HCT116 (cell line): Measurements from ENCODE around the gene LRRC3C. TPM values are rescaled to one million over a fixed set of nuclear protein-coding genes. Genes with fewer than 3 reads are reported as not detected.
"Not testable (repeated sequence)": the region's sequence is repeated elsewhere in the genome, so short reads cannot be mapped to it uniquely, and the experiment has no call there.

ENCODE experiments used
- ATAC-seq: fragments of 200-7000 bp; cut with Tn5 transposase; 2 replicates; pipeline ENCODE4 v1.9.1; 2020; ENCODE audit warnings: mild to moderate bottlenecking, moderate library complexity
- BruUV-seq: library from RNA; stranded (reverse); fragments of 400-500 nt; replicated peaks from 2 replicates; lab custom pipeline; 2021; lab: Mats Ljungman, UMichigan
- CTCF ChIA-PET: fragments of 300-600 bp; sonication (Branson Sonifier 250); formaldehyde crosslinking; loops from one replicate; lab custom pipeline; 2021; ENCODE audit warnings: antibody characterized with exemption; lab: Charles Lee
- POLR2A ChIA-PET: fragments of 300-600, 350-600 bp; sonication (Branson Sonifier 250); formaldehyde crosslinking; loops from one replicate; lab custom pipeline; 2021; ENCODE audit warnings: antibody characterized with exemption; lab: Charles Lee
- RAD21 ChIA-PET, 2 experiments: fragments of 300-600 bp; sonication (Branson Sonifier 250); formaldehyde crosslinking; loops; one replicate each; lab custom pipeline; 2023; ENCODE audit warnings: low total read pairs in 2 of 2; ENCODE audit not compliant: uncharacterized antibody in 2 of 2, unreplicated experiment in 2 of 2, low non-redundant PET in 1 of 2; lab: Charles Lee
- DNase-seq: peaks from one replicate; pipeline ENCODE4 v3.0.0-alpha.2; 2010; ENCODE audit warnings: low read depth, low spot score
- H2AFZ ChIP-seq: fragments of 200-600 bp; shearing (Covaris generic), sonication (generic); 2 replicates; pipeline ENCODE4 v1.6.1; 2017; ENCODE audit warnings: low read depth, mixed run types, mixed read lengths, antibody characterized with exemption, low read length; ENCODE audit not compliant: poor library complexity, severe bottlenecking
- H3K27ac ChIP-seq: 2 replicates; pipeline ENCODE4 v1.5.1; 2012; ENCODE audit warnings: low read depth, low read length
- H3K27me3 ChIP-seq: fragments of 200-600 bp; sonication (generic); 2 replicates; pipeline ENCODE4 v1.6.1; 2016; ENCODE audit warnings: mixed run types, low read length, mixed read lengths; ENCODE audit not compliant: insufficient read depth
- H3K36me3 ChIP-seq, 2 experiments: fragments of 200-500 bp in 1 of 2; fragments of 200-600 bp in 1 of 2; sonication (Bioruptor generic) in 1 of 2; sonication (generic) in 1 of 2; 2 replicates each; pipeline versions ENCODE4 v1.5.1 to v1.6.1; 2014 to 2016; ENCODE audit warnings: low read length in 2 of 2, inconsistent platforms in 1 of 2, mixed read lengths in 1 of 2, mixed run types in 1 of 2; ENCODE audit not compliant: insufficient read depth in 2 of 2, control insufficient read depth in 1 of 2
- H3K4me1 ChIP-seq, 2 experiments: fragments of 200-600 bp in 1 of 2; sonication (generic) in 1 of 2; 2 replicates each; pipeline versions ENCODE4 v1.5.1 to v1.6.1; 2012 to 2017; ENCODE audit warnings: low read length in 2 of 2, inconsistent platforms in 1 of 2, mild to moderate bottlenecking in 1 of 2, mixed read lengths in 1 of 2, mixed run types in 1 of 2, moderate library complexity in 1 of 2; ENCODE audit not compliant: insufficient read depth in 2 of 2, control insufficient read depth in 1 of 2
- H3K4me2 ChIP-seq: fragments of 200-600 bp; sonication (generic); 2 replicates; pipeline ENCODE4 v1.6.1; 2017; ENCODE audit warnings: mixed run types, low read length, mixed read lengths
- H3K4me3 ChIP-seq, 2 experiments: fragments of 200-600 bp in 1 of 2; sonication (generic) in 1 of 2; replicated peaks in 1 of 2; 2 replicates each; pipeline ENCODE4 v1.5.1; 2011 to 2016; ENCODE audit warnings: low read length in 2 of 2, control low read depth in 1 of 2, low read depth in 1 of 2, mild to moderate bottlenecking in 1 of 2, mixed read lengths in 1 of 2, mixed run types in 1 of 2
- H3K79me2 ChIP-seq: fragments of 200-600 bp; sonication (generic); 2 replicates; pipeline ENCODE4 v1.6.1; 2017; ENCODE audit warnings: mild to moderate bottlenecking, mixed run types, low read length, moderate library complexity, mixed read lengths; ENCODE audit not compliant: insufficient read depth
- H3K9ac ChIP-seq: fragments of 200-600 bp; sonication (generic); 2 replicates; pipeline ENCODE4 v1.6.1; 2016; ENCODE audit warnings: low read length, mixed read lengths
- H3K9me2 ChIP-seq: fragments of 200-600 bp; sonication (generic), shearing (Covaris generic); 2 replicates; pipeline ENCODE4 v1.6.1; 2017; ENCODE audit warnings: mixed run types, mild to moderate bottlenecking, moderate library complexity; ENCODE audit not compliant: insufficient read depth
- H3K9me3 ChIP-seq, 2 experiments: fragments of 200-500 bp in 1 of 2; fragments of 200-600 bp in 1 of 2; sonication (Bioruptor generic) in 1 of 2; sonication (generic) in 1 of 2; 2 replicates each; pipeline ENCODE4 v1.6.1; 2014 to 2017; ENCODE audit warnings: low read length in 2 of 2, mixed read lengths in 2 of 2, inconsistent platforms in 1 of 2, low read depth in 1 of 2, mild to moderate bottlenecking in 1 of 2, mixed run types in 1 of 2, moderate library complexity in 1 of 2; ENCODE audit not compliant: control insufficient read depth in 1 of 2, insufficient read depth in 1 of 2
- H4K20me1 ChIP-seq: fragments of 200-600 bp; sonication (generic), shearing (Covaris generic); 2 replicates; pipeline ENCODE4 v1.6.1; 2017; ENCODE audit warnings: mixed run types, mild to moderate bottlenecking, moderate library complexity; ENCODE audit not compliant: insufficient read depth
- CBX3 ChIP-seq: IDR thresholded peaks from 2 replicates; pipeline ENCODE4 v1.6.1; 2012; ENCODE audit warnings: low read depth
- EZH2 ChIP-seq: fragments of 200-600 bp; sonication (generic); IDR thresholded peaks from 2 replicates; pipeline ENCODE4 v1.6.1; 2017; ENCODE audit warnings: antibody characterized with exemption, mixed run types
- FOSL1 ChIP-seq: IDR thresholded peaks from 2 replicates; pipeline ENCODE4 v1.6.1; 2012; ENCODE audit warnings: low read depth
- MAX ChIP-seq: IDR thresholded peaks from 2 replicates; pipeline ENCODE4 v1.6.1; 2012
- POLR2A ChIP-seq: IDR thresholded peaks from 2 replicates; pipeline ENCODE4 v1.7.0; 2011; ENCODE audit warnings: borderline replicate concordance; ENCODE audit not compliant: insufficient read depth, insufficient read length; ENCODE audit errors: extremely low read depth
- POLR2AphosphoS5 ChIP-seq: IDR thresholded peaks from 2 replicates; pipeline ENCODE4 v1.6.1; 2011; ENCODE audit warnings: mild to moderate bottlenecking, low read depth, low read length, moderate library complexity
- SRF ChIP-seq: IDR thresholded peaks from 2 replicates; pipeline ENCODE4 v1.6.1; 2012; ENCODE audit warnings: low read depth
- TCF7L2 ChIP-seq: IDR thresholded peaks from 2 replicates; pipeline ENCODE4 v1.7.0; 2011; ENCODE audit warnings: borderline replicate concordance, inconsistent platforms; ENCODE audit not compliant: insufficient read depth, insufficient read length; ENCODE audit errors: extremely low read depth
- ZFX ChIP-seq: fragments of 450-650 bp; IDR thresholded peaks from 2 replicates; pipeline ENCODE4 v1.6.1; 2017
- intact Hi-C: fragments of 100-400 bp; cut with micrococcal nuclease; formaldehyde crosslinking; loops from 2 replicates; pipeline ENCODE4 v1.10.0; 2022
- total RNA-seq: library from RNA; stranded (reverse); gene quantifications from one replicate; pipeline ENCODE4 v1.2.1, GENCODE V29; 2021; ENCODE audit not compliant: unreplicated experiment

LRRC3C gene
- total RNA-seq, 1 experiment from 2014 or later = not detected

DNA sequence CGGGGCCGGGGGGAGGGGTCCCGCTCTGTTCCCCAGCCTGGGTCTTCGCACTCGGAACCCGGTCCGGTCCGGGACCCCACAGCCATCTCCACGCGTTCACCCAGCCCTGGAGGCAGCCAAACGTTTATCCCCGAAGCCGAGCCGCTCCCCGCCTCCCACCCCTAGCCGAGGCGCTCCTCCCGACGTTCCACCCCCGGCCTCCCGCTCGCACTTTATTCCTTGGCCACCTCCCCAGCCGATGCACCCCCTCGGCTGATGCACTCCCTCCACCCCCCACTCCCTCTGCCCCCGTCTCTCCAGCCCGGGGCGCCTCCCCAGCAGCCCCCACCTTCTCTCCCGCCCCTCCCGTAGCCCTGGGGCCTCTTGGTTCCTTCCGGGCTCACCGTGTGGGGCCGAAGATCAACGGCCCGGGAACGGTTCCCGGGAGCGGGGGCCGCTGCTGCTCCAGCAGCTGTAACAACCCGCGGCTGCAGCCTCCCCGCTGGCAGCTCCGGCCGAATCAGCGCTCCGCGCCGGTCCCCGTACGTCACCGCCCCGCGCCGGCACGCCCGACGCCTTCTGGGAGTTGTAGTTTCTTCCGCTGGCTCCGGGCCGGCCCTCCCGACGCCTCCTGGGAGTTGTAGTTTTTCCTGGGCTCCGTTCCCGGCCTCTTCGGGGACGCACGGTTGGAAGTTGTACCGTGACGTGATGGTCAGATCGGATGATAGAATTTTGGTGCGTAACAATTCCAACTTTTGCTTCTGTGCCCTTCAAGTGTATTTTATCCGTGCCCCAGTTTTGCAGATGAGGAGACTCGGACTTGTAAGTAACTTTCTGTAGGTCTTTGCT is at the start of gene LRRC3C, which contains the start of gene ORMDL3 (continued):
- TF ChIP-seq TCF7L2 = peak; percentile 7
- TF ChIP-seq POLR2AphosphoS5 = peak; percentile 88
- no peak for TF ChIP-seq MAX
- TF ChIP-seq ZFX = no peak; the same call in 1 of the 2 replicates
- peak; percentile 31 for TF ChIP-seq POLR2A
- TF ChIP-seq EZH2 = no peak
- no peak for TF ChIP-seq CBX3
- TF ChIP-seq FOSL1 = no peak
- peak; percentile 97 for TF ChIP-seq SRF

DNA sequence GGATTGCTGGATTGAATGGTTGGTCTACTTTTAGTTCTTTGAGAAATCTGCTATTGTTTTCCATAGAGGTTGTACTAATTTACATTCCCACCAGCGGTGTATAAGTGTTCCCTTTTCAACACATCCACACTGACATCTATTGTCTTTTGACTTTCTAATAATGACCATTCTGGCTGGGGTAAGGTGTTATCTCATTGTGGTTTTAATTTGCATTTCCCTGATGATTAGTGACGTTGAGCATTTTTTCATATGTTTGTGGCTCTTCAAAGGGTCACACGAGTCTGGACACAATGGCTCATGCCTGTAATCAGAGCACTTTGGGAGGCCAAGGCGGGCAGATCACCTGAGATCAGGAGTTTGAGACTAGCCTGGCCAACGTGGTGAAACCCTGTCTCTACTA is 41.4 kb upstream of the LRRC3C start:
- H3K4me1 ChIP-seq, H2AFZ ChIP-seq, H3K36me3 ChIP-seq, BruUV-seq, H3K9ac ChIP-seq, ATAC-seq, H3K27ac ChIP-seq, H3K4me3 ChIP-seq, intact Hi-C loops, H3K27me3 ChIP-seq, DNase-seq, RAD21 ChIA-PET, H3K9me2 ChIP-seq, H3K79me2 ChIP-seq, POLR2A ChIA-PET, H4K20me1 ChIP-seq, CTCF ChIA-PET, H3K9me3 ChIP-seq, H3K4me2 ChIP-seq: not testable (repeated sequence)
